ENCODE results near the gene LRP10.

LRP10 gene

GRCh38 chr14:22838631-22839041 lies 32.9 kb upstream of the LRP10 start:
- TF ChIP-seq GATA2 (IDR thresholded peaks at IDR 0.05; ENCODE audit: low read depth, low read length) (no peak), GATA3 (IDR thresholded peaks at IDR 0.05; ENCODE audit: low read depth, low read length) (no peak)

- TF ChIP-seq GATA3 (IDR thresholded peaks at IDR 0.05; ENCODE audit: low read depth, low read length): no peak
- no peak for TF ChIP-seq GATA2 (IDR thresholded peaks at IDR 0.05; ENCODE audit: low read depth, low read length)
Measured at GRCh38 chr14:22839159-22839779, 32.3 kb upstream of the LRP10 start.

GRCh38 chr14:22841311-22841710 lies 30.2 kb upstream of the LRP10 start:
- TF ChIP-seq GATA2 (IDR thresholded peaks at IDR 0.05; ENCODE audit: low read depth, low read length) (no peak), GATA3 (IDR thresholded peaks at IDR 0.05; ENCODE audit: low read depth, low read length) (no peak)

- no peak for TF ChIP-seq GATA2 (IDR thresholded peaks at IDR 0.05; ENCODE audit: low read depth, low read length)
- TF ChIP-seq GATA3 (IDR thresholded peaks at IDR 0.05; ENCODE audit: low read depth, low read length): no peak
Measured at GRCh38 chr14:22841769-22842168, 29.8 kb upstream of the LRP10 start.

GRCh38 chr14:22842211-22843122 lies 29.1 kb upstream of the LRP10 start:
- TF ChIP-seq GATA2 (IDR thresholded peaks at IDR 0.05; ENCODE audit: low read depth, low read length) (no peak), GATA3 (IDR thresholded peaks at IDR 0.05; ENCODE audit: low read depth, low read length) (no peak)

- TF ChIP-seq GATA3 (IDR thresholded peaks at IDR 0.05; ENCODE audit: low read depth, low read length) (no peak), GATA2 (IDR thresholded peaks at IDR 0.05; ENCODE audit: low read depth, low read length) (no peak)
Measured at GRCh38 chr14:22843123-22843925, 28.2 kb upstream of the LRP10 start.

GRCh38 chr14:22844221-22845102 lies 27.1 kb upstream of the LRP10 start:
- TF ChIP-seq GATA3 (IDR thresholded peaks at IDR 0.05; ENCODE audit: low read depth, low read length) (no peak), GATA2 (IDR thresholded peaks at IDR 0.05; ENCODE audit: low read depth, low read length) (no peak)

- no peak for TF ChIP-seq GATA2 (IDR thresholded peaks at IDR 0.05; ENCODE audit: low read depth, low read length)
- no peak for TF ChIP-seq GATA3 (IDR thresholded peaks at IDR 0.05; ENCODE audit: low read depth, low read length)
Measured at GRCh38 chr14:22845103-22845394, 26.5 kb upstream of the LRP10 start.

GRCh38 chr14:22845821-22846625 lies 25.5 kb upstream of the LRP10 start:
- TF ChIP-seq GATA3 (IDR thresholded peaks at IDR 0.05; ENCODE audit: low read depth, low read length) (no peak), GATA2 (IDR thresholded peaks at IDR 0.05; ENCODE audit: low read depth, low read length) (no peak)

- TF ChIP-seq GATA2 (IDR thresholded peaks at IDR 0.05; ENCODE audit: low read depth, low read length): no peak
- no peak for TF ChIP-seq GATA3 (IDR thresholded peaks at IDR 0.05; ENCODE audit: low read depth, low read length)
Measured at GRCh38 chr14:22846811-22847307, 24.7 kb upstream of the LRP10 start.

- TF ChIP-seq GATA3 (IDR thresholded peaks at IDR 0.05; ENCODE audit: low read depth, low read length) (no peak), GATA2 (IDR thresholded peaks at IDR 0.05; ENCODE audit: low read depth, low read length) (no peak)
Measured at GRCh38 chr14:22847661-22848341, 23.7 kb upstream of the LRP10 start.

Data from SH-SY5Y (cell line).